GM19438 (cell line): ENCODE data around the gene EPHA8.

Source experiments
- ATAC-seq: cut with Tn5 transposase; IDR thresholded peaks from one replicate; pipeline ENCODE4 v1.9.1; 2021; ENCODE audit warnings: low read depth; ENCODE audit not compliant: unreplicated experiment

Gene EPHA8

DNA sequence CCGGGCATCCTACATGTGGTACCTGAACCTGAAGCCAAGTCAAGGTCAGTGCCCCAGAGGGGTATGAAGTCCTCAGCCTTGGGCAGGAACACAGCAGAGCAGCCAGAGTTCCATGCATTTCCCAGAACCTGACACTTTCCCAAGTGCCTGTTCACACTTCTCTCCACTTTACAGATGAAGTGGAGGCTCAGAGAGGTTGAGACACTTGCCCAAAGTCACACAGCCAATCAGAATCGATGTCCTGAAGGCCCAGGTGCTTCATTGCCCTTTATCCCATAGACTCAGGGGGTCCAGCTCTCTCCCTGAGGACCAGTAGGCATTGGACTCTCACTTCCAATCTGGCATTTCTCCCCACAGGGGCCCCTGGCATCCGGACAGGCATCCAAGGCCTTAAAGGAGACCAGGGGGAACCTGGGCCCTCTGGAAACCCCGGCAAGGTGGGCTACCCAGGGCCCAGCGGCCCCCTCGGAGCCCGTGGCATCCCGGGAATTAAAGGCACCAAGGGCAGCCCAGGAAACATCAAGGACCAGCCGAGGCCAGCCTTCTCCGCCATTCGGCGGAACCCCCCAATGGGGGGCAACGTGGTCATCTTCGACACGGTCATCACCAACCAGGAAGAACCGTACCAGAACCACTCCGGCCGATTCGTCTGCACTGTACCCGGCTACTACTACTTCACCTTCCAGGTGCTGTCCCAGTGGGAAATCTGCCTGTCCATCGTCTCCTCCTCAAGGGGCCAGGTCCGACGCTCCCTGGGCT lies 75.4 kb downstream of the EPHA8 start:
- ATAC-seq, result no peak

DNA sequence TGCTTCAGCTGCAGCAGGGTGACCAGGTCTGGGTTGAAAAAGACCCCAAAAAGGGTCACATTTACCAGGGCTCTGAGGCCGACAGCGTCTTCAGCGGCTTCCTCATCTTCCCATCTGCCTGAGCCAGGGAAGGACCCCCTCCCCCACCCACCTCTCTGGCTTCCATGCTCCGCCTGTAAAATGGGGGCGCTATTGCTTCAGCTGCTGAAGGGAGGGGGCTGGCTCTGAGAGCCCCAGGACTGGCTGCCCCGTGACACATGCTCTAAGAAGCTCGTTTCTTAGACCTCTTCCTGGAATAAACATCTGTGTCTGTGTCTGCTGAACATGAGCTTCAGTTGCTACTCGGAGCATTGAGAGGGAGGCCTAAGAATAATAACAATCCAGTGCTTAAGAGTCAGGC lies 76.0 kb downstream of the EPHA8 start:
- ATAC-seq, result no peak

DNA sequence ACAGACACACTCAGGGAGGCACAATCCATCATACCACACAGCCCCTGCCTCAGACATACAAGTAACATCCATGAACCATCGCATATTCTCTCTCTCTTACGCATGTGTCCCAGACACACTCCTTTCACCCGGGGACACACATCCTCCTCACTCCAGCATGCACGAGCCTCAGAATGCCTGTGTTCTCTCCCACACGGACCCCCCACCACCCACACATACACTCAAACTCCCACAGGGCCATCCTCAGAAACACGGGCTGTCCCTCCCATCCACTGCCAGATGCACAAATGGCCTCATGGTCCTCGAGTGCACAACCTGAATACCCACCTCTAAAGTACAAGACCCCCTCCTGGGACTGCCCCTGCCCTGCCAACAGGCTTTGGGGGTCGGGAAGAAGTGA lies 78.0 kb downstream of the EPHA8 start:
- no peak for ATAC-seq

DNA sequence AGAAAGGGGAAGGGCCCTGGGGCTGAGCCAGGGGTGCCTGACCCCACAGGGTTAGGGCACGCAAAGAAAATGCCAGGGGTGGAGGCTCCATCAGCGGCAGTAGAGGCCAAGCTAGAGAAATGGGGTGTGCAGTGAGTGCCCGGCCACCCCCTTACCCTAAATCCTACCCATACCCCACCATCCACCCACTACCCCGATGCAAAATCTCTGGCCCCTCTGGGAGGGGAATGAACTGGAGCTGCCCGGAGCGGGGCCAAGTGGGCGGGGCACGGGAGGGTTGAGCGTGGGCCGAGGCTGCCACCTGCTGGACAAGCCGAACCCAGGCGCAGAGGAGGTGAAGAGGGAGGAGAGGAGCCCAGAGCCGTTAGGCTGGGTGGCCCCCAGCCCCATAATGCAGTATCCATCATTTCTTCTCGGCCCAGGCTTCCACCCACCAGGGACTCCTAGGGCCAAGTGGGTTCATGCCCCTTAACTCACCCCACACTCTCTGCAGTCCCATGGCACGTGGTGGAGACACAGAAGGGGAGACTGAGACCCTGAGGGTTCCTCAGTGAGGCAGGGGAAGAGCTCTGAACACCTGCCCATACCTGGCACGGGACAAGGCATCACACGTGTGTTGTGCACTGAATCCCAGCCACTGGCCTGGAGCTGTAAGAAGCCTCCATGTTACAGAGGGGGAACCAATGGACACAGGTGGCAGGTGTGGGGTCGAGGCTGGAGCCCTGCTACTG lies 78.8 kb downstream of the EPHA8 start:
- ATAC-seq, result no peak

DNA sequence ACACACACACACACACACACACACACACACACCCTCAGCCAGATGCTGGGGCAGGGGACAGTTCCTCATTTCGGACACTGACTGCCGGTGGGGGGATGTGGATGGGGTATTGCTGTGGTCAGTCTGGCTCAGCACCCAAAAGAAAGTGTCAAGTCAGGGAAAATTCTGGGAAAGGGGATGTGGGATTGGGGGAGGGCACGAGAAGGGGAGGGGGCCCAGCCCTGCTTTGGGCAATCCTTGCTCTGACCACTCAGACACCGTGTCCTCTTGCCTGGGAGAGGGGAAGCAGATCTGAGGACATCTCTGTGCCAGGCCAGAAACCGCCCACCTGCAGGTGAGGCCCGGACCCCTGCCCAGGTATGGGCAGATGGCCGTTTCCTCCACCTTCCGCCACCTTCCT lies 80.1 kb downstream of the EPHA8 start, which contains the start of gene C1QC:
Gene C1QC, plus strand, starts transcription at position 253 of the 400 bp plus-strand sequence. CDS start 391 bp downstream, outside the sequence.
- no peak for ATAC-seq

DNA sequence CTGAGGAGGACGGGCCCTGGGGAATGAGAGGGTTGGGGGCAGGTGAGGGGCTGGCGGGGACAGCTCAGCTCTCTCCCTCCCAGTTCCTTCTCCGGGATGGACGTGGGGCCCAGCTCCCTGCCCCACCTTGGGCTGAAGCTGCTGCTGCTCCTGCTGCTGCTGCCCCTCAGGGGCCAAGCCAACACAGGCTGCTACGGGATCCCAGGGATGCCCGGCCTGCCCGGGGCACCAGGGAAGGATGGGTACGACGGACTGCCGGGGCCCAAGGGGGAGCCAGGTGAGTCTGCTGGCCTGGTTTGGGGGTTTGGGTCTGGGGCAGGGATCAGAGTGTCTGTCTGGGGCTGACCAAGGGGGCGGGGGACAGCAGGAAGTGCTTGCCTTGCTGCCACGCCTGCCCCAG lies 80.6 kb downstream of the EPHA8 start:
- no peak for ATAC-seq

DNA sequence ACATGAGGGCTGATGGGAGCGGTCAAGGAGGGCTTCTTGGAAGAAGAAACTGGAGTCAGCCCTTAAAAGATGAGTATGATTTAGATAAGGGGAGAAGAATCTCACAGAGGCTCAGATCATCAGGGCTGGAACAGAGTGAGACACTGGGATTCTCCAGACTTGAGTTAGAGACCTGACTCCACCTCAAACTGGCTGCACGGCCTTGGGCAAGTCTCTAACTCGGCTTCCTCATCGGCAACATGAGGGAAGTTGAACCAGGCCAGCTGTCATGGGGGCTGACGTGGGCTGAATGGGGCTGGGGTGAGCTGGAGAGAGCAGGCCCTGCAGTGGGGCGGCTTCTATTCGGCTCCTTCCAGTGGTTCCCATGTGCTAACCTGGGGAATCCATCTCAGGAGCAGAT lies 82.6 kb downstream of the EPHA8 start:
- ATAC-seq, result no peak

DNA sequence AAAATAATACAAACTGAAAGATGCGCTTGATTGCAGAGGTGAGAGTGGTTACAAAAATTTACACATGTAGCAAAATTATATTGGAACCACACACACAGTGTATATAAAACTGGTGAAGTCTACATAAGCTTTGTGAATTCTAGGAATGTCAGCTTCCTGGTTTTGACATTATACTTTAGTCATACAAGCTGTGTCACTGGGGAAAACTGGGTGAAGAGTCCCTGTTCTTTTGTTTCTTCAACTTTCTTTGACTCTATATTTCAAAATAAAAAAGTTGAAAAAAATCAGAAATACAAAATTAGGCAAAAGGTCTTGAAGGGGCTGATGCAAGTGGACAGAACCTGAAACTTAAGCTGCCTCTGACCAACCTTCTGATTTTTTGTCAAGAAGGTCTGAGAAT lies 83.1 kb downstream of the EPHA8 start:
- ATAC-seq, result no peak

DNA sequence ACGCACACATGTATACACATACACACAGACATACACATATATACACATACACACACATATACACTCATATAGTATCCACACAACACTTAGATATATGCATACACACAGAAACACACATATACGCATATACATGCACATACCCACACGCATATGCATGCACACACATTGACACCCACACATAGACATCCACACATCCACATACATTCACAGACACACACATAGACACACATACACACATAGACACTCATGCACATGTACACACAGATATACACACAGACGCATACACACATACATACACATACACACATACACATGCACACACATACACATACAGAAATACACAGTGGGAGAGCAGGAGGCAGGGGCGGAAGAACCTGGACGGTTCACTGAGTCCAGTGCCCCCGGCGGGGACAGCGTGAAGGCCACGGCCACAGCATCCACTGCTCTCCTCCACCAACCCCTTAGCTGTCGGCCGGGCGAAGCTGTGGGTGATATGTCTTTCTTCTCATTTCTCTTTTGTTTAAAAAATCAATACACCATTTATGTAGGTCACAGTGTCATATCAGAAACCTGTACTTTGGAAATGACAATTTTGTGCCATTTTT lies 86.9 kb downstream of the EPHA8 start:
- no peak for ATAC-seq

DNA sequence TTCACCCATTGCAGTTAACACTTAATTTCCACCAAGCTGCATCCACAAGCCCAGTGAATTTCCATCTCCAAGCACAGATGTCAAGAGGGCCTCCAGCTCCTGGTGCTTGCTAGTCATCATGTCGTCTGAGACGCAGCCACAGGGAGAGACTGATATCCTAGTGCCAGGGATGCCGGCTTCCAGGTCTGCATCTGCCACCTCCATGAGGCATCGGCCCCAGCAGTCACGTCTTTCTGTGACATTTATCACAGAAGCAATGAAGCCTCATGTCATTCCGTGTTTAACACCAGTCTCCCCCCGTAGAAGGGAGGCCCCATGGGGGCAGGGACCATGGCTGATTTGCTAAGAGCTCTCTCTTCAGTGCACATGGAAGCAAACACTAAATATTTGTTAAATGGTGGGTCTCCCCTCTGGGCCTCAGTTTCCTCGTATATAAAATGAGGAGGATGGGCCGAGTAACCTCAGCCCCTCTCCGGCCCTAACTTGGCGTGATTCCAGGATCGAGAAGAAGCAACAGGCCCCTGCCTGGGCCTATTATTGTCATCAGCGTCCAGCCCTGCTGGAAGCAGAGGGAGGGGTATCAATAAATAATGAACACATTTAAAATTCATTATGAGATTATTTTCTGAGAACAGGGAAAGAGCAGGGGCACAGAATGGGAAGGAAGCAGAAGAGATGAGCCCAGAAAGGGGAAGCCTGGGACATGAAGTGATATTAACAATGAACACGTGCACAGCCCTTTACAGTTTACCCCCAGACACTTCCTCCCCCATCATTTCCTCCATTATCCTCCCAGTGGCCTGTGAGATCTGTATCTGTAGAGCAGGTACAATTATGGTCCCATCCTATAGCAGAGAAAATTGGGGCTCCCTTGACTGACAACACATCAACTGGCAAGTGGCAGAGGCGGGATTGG lies 88.9 kb downstream of the EPHA8 start:
- no peak for ATAC-seq

DNA sequence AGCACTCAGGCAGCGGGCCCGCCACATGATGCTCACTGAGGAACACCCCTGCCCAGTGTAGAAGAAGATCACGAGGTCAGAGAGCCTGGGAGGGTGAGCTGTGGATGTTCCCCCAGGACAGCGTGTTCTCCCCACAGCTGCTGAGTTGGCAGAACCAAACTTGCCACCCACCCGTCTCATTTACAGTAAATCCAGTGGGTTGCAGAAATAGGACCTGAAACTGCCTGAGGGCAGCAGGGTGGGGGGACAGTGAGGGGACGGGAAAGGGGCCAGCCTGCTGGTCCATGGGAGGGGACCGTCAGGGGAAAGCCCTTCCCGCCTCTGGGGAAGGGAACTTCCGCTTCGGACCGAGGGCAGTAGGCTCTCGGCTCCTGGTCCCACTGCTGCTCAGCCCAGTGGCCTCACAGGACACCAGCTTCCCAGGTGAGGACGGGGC lies 89.6 kb downstream of the EPHA8 start, which contains the start of gene C1QB:
Gene C1QB, plus strand, starts transcription at position 356 of the 436 bp plus-strand sequence. CDS start 6,227 bp downstream, outside the sequence.
- ATAC-seq, result no peak
